NCI-H446 treated with DMSO at 0.1 percent for 48 hours (cell line): ENCODE results near the gene MAIP1.
"Not testable (repeated sequence)": the region's sequence is repeated elsewhere in the genome, so short reads cannot be mapped to it uniquely, and the experiment has no call there.

Experiments used
- DNase-seq: peaks from one replicate; lab custom pipeline; 2025; lab: John Stamatoyannopoulos, UW

The MAIP1 gene

GRCh38 chr2:199955339-199956061 is at the start of gene MAIP1, which contains the start of gene TYW5:
TSS of gene MAIP1 (plus strand) at chr2:199955582. CDS start at chr2:199955799, 217 bp downstream.
TSS of gene TYW5 (minus strand) at chr2:199955491. CDS start at chr2:199955470, 21 bp downstream.
- peak; percentile 74 for DNase-seq

GRCh38 chr2:199907008-199907714 is 48.2 kb upstream of the MAIP1 start:
- DNase-seq = no peak

GRCh38 chr2:199910338-199911051 is 44.9 kb upstream of the MAIP1 start:
- DNase-seq = no peak

GRCh38 chr2:199911052-199911876 is 44.1 kb upstream of the MAIP1 start, which contains the start of gene C2orf69:
TSS of gene C2orf69 (plus strand) at chr2:199911293. CDS start at chr2:199911439, 146 bp downstream.
- DNase-seq = peak; percentile 98

GRCh38 chr2:199911877-199912161 is 43.6 kb upstream of the MAIP1 start:
- DNase-seq = no peak

GRCh38 chr2:199912553-199913114 is 42.7 kb upstream of the MAIP1 start:
- not testable (repeated sequence) for DNase-seq

- DNase-seq = no peak
Measured at GRCh38 chr2:199914372-199914958, 40.9 kb upstream of the MAIP1 start.

- DNase-seq = no peak
Measured at GRCh38 chr2:199916980-199917379, 38.4 kb upstream of the MAIP1 start.

- no peak for DNase-seq
Measured at GRCh38 chr2:199922856-199923255, 32.5 kb upstream of the MAIP1 start.

- no peak for DNase-seq
Measured at GRCh38 chr2:199923924-199924323, 31.5 kb upstream of the MAIP1 start.

GRCh38 chr2:199926806-199927205 is 28.6 kb upstream of the MAIP1 start:
- DNase-seq = no peak

- DNase-seq = no peak
Measured at GRCh38 chr2:199928226-199928625, 27.2 kb upstream of the MAIP1 start.

GRCh38 chr2:199928626-199929025 is 26.8 kb upstream of the MAIP1 start:
- DNase-seq = no peak

- DNase-seq = no peak
Measured at GRCh38 chr2:199929262-199929661, 26.1 kb upstream of the MAIP1 start.

GRCh38 chr2:199932312-199932855 is 23.0 kb upstream of the MAIP1 start:
- peak; percentile 15 for DNase-seq

GRCh38 chr2:199933466-199933865 is 21.9 kb upstream of the MAIP1 start:
- DNase-seq = no peak

GRCh38 chr2:199936554-199936953 is 18.8 kb upstream of the MAIP1 start:
- no peak for DNase-seq

GRCh38 chr2:199940373-199940772 is 15.0 kb upstream of the MAIP1 start:
- DNase-seq = peak; percentile 47

- DNase-seq = no peak
Measured at GRCh38 chr2:199943373-199943772, 12.0 kb upstream of the MAIP1 start.

GRCh38 chr2:199946196-199946595 is 9.2 kb upstream of the MAIP1 start:
- DNase-seq = no peak

- DNase-seq = no peak
Measured at GRCh38 chr2:199946836-199947235, 8.5 kb upstream of the MAIP1 start.
